SK-N-SH (cell line): ENCODE measurements around the gene TMEM134. TPM values are rescaled to one million over a fixed set of nuclear protein-coding genes. Genes with fewer than 3 reads are reported as not detected.

Experiments
- CTCF ChIA-PET: fragments of 300-600, 350-600 bp; formaldehyde crosslinking; extraction: SDS; loops from one replicate; lab custom pipeline; 2021; lab: Yijun Ruan, JAX
- POLR2A ChIA-PET: fragments of 350-600 bp; sonication (Branson Sonifier 250); formaldehyde crosslinking; extraction: SDS; loops from one replicate; lab custom pipeline; 2020; ENCODE audit warnings: antibody characterized with exemption, inconsistent platforms; lab: Yijun Ruan, JAX
- DNase-seq: peaks from one replicate; pipeline ENCODE4 v3.0.0; 2012
- H2AFZ ChIP-seq: fragments of 200-600 bp; sonication (generic); 2 replicates; pipeline ENCODE4 v1.8.1; 2016; ENCODE audit warnings: antibody characterized with exemption, mild to moderate bottlenecking, low read depth
- H3F3A ChIP-seq: fragments of 200-600 bp; sonication (generic); replicated peaks from 2 replicates; pipeline ENCODE3; 2016; ENCODE audit warnings: antibody characterized with exemption, mild to moderate bottlenecking; ENCODE audit not compliant: insufficient read depth
- H3K27ac ChIP-seq, 2 experiments: fragments of 200-500 bp in 1 of 2; fragments of 200-600 bp in 1 of 2; sonication (Bioruptor generic) in 1 of 2; sonication (generic), shearing (Covaris generic) in 1 of 2; 2 replicates each; pipeline versions ENCODE4 v1.5.1 to v1.6.1; 2014 to 2016; ENCODE audit warnings: low read depth in 2 of 2, inconsistent platforms in 1 of 2, low read length in 1 of 2, mild to moderate bottlenecking in 1 of 2, mixed read lengths in 1 of 2
- H3K27me3 ChIP-seq: fragments of 200-600 bp; sonication (generic), shearing (Covaris generic); 2 replicates; pipeline ENCODE4 v1.6.1; 2016; ENCODE audit warnings: mixed run types; ENCODE audit not compliant: insufficient read depth
- H3K36me3 ChIP-seq, 2 experiments: fragments of 200-500 bp in 1 of 2; fragments of 200-600 bp in 1 of 2; sonication (Bioruptor generic) in 1 of 2; sonication (generic) in 1 of 2; replicated peaks in 1 of 2; 2 replicates each; pipeline versions ENCODE3 to v1.5.1; 2014 to 2016; ENCODE audit warnings: low read length in 1 of 2, mild to moderate bottlenecking in 1 of 2; ENCODE audit not compliant: insufficient read depth in 2 of 2, control insufficient read depth in 1 of 2
- H3K4me1 ChIP-seq, 2 experiments: fragments of 200-500 bp in 1 of 2; fragments of 200-600 bp in 1 of 2; sonication (Bioruptor generic) in 1 of 2; sonication (generic), shearing (Covaris generic) in 1 of 2; 2 replicates each; pipeline versions ENCODE4 v1.5.1 to v1.6.1; 2014 to 2016; ENCODE audit warnings: low read depth in 1 of 2, low read length in 1 of 2, mixed run types in 1 of 2; ENCODE audit not compliant: insufficient read depth in 2 of 2, control insufficient read depth in 1 of 2
- H3K4me2 ChIP-seq: fragments of 200-600 bp; sonication (generic), shearing (Covaris generic); 2 replicates; pipeline ENCODE4 v1.6.1; 2017; ENCODE audit warnings: mixed run types
- H3K4me3 ChIP-seq, 2 experiments: fragments of 200-500 bp in 1 of 2; fragments of 200-600 bp in 1 of 2; sonication (Bioruptor generic) in 1 of 2; sonication (generic), shearing (Covaris generic) in 1 of 2; 2 replicates each; pipeline versions ENCODE4 v1.5.1 to v1.8.1; 2014 to 2016; ENCODE audit warnings: low read depth in 2 of 2, inconsistent platforms in 1 of 2, low read length in 1 of 2, mild to moderate bottlenecking in 1 of 2, mixed read lengths in 1 of 2, moderate library complexity in 1 of 2
- H3K79me2 ChIP-seq: fragments of 200-600 bp; sonication (generic); 2 replicates; pipeline ENCODE4 v1.8.1; 2017; ENCODE audit warnings: mild to moderate bottlenecking; ENCODE audit not compliant: insufficient read depth
- H3K9ac ChIP-seq: fragments of 200-600 bp; sonication (generic); 2 replicates; pipeline ENCODE4 v1.6.1; 2017; ENCODE audit warnings: mixed run types
- H3K9me2 ChIP-seq: fragments of 200-600 bp; sonication (generic); 2 replicates; pipeline ENCODE4 v1.6.1; 2017; ENCODE audit warnings: mixed run types
- H3K9me3 ChIP-seq: fragments of 200-600 bp; sonication (generic); 2 replicates; pipeline ENCODE4 v1.6.1; 2017; ENCODE audit warnings: mixed run types, mild to moderate bottlenecking, moderate library complexity
- H4K20me1 ChIP-seq: fragments of 200-600 bp; sonication (generic); 2 replicates; pipeline ENCODE4 v1.6.1; 2017; ENCODE audit warnings: mild to moderate bottlenecking, mixed run types; ENCODE audit not compliant: insufficient read depth
- ELF1 ChIP-seq: IDR thresholded peaks from 2 replicates; pipeline ENCODE4 v1.4.0; 2012
- EP300 ChIP-seq, 2 experiments: IDR thresholded peaks; 2 replicates each; pipeline versions ENCODE4 v1.4.0 to v1.6.1; 2012; ENCODE audit warnings: borderline replicate concordance in 1 of 2, low read depth in 1 of 2, low read length in 1 of 2
- EZH2phosphoT487 ChIP-seq: fragments of 200-600 bp; sonication (generic); IDR thresholded peaks from 2 replicates; pipeline ENCODE4 v1.6.1; 2017; ENCODE audit warnings: low read depth, mixed run types, mild to moderate bottlenecking, antibody characterized with exemption, moderate library complexity, borderline replicate concordance
- FOXM1 ChIP-seq: IDR thresholded peaks from 2 replicates; pipeline ENCODE4 v1.4.0; 2012; ENCODE audit warnings: low read depth, mild to moderate bottlenecking
- GABPA ChIP-seq: IDR thresholded peaks from 2 replicates; pipeline ENCODE4 v1.4.0; 2012; ENCODE audit warnings: low read depth, mild to moderate bottlenecking
- GATA2 ChIP-seq: sonication (generic); formaldehyde crosslinking; IDR thresholded peaks from 2 replicates; pipeline ENCODE4 v1.5.0; 2020; ENCODE audit warnings: mild to moderate bottlenecking, missing genetic modification reagents
- JUND ChIP-seq: IDR thresholded peaks from 2 replicates; pipeline ENCODE4 v1.4.0; 2012
- NFIC ChIP-seq: IDR thresholded peaks from 2 replicates; pipeline ENCODE4 v1.4.0; 2012; ENCODE audit warnings: borderline replicate concordance
- NRF1 ChIP-seq: IDR thresholded peaks from 2 replicates; pipeline ENCODE4 v1.6.1; 2012; ENCODE audit warnings: low read depth, mild to moderate bottlenecking, low read length
- POLR2AphosphoS5 ChIP-seq: IDR thresholded peaks from 2 replicates; pipeline ENCODE4 v1.6.1; 2012; ENCODE audit warnings: low read depth, low read length
- RAD21 ChIP-seq: IDR thresholded peaks from 2 replicates; pipeline ENCODE4 v1.6.1; 2012; ENCODE audit warnings: mild to moderate bottlenecking, low read length
- REST ChIP-seq: IDR thresholded peaks from 2 replicates; pipeline ENCODE4 v1.6.1; 2012; ENCODE audit warnings: mild to moderate bottlenecking, low read depth, low read length, moderate library complexity
- RFX5 ChIP-seq: IDR thresholded peaks from 2 replicates; pipeline ENCODE4 v1.6.1; 2012; ENCODE audit warnings: mild to moderate bottlenecking, improper control_type of control experiment, low read length
- TCF12 ChIP-seq: IDR thresholded peaks from 2 replicates; pipeline ENCODE4 v1.4.0; 2012
- TEAD4 ChIP-seq: IDR thresholded peaks from 2 replicates; pipeline ENCODE4 v1.4.0; 2012; ENCODE audit warnings: mild to moderate bottlenecking, borderline replicate concordance; ENCODE audit not compliant: insufficient read depth
- USF1 ChIP-seq: IDR thresholded peaks from 2 replicates; pipeline ENCODE4 v1.4.0; 2012; ENCODE audit warnings: low read depth, borderline replicate concordance
- ZBTB33 ChIP-seq: IDR thresholded peaks from 2 replicates; pipeline ENCODE4 v1.4.0; 2012; ENCODE audit warnings: low read depth, borderline replicate concordance
- WGBS: methylation state at CpG from one replicate; pipeline ENCODE4 v1.1.6; 2017; ENCODE audit warnings: low lambda C conversion rate; 5-methylcytosine and 5-hydroxymethylcytosine counted together
- polyA plus RNA-seq, 3 experiments: library from polyadenylated mRNA; depleted of rRNA; stranded (reverse); fragments of >200 nt; gene quantifications; 2 replicates each; pipeline ENCODE4 v1.2.3, GENCODE V29; 2012
- TF ChIP-seq, protein P1 (sequence below): fragments of 150-350 bp; IDR thresholded peaks from 2 replicates; pipeline ENCODE4 v1.6.1; 2016; ENCODE audit warnings: mild to moderate bottlenecking, low read depth, low read length

TMEM134 gene
- polyA plus RNA-seq, 1 of the 3 experiments (the other 2 are of a cell fraction): 132 TPM

DNA sequence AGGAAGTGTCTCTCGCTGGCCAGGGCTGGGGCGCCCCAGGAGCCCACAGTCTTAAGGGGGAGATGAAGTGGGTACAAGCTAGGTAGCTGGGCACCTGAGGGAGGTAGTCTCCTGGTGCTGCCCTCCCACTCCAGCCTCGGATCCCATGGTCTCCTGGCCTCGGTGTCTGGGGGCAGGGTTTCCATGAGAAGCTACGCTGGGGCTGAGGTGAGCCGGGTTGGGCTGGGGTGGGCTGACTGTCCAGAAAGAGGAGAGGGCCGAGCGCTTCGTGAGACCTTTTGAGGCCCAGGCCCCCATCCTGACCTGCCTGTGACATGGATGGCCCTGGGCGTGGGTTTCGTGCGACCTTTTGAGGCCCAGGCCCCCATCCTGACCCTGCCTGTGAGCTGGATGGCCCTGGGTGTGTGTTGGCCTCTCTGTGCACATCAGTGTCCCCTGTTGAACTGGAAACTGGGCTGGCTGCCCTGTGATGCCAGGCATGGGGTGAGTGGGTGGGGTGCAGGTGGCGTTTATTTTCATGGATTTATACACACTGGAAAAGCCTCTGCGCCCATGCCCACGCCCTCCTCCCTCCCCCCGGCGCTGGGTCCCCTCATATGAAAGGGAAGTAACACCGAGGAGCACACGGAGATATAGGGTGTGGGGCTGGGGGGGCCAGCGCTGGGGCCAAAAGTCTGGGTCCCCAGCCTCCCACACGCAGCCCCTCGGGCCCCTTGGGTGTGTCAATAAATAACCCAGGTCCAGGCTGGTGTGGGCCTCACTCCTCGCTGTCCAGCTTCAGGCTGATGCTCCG, 22.4 kb upstream of the TMEM134 start:
- Histone ChIP-seq H3K9me2 (no peaks in the 10 kb centered on the region), H3K4me3 (no peak overlapping the region), H3K36me3 (peaks cover 0 to 49% of the 10 kb centered on the region in 2 experiments), H4K20me1 (no peaks in the 10 kb centered on the region), H3F3A (peaks cover 6% of the 10 kb centered on the region), H3K79me2 (no peaks in the 10 kb centered on the region), H3K9me3 (no peaks in the 10 kb centered on the region), H3K27me3 (no peaks in the 10 kb centered on the region), H3K27ac (no peak overlapping the region), H3K4me2 (no peak overlapping the region), H2AFZ (no peak overlapping the region), H3K4me1 (no peaks in the 10 kb centered on the region), H3K9ac (no peak overlapping the region)
- TF ChIP-seq RAD21 (no peak), GABPA (no peak), GATA2 (CRISPR knock-in tag) (no peak), ZBTB33 (no peak), NFIC (no peak), NRF1 (no peak), TCF12 (no peak), TEAD4 (no peak), RFX5 (no peak), USF1 (no peak), FOXM1 (no peak), EZH2phosphoT487 (no peak), EP300 (IDR thresholded peaks at IDR 0.05; ENCODE audit: borderline replicate concordance in 1 of 2, low read depth in 1 of 2, low read length in 1 of 2) (no peak), POLR2AphosphoS5 (no peak), ELF1 (no peak), JUND (no peak), REST (no peak)
- TF ChIP-seq, protein P1, sequence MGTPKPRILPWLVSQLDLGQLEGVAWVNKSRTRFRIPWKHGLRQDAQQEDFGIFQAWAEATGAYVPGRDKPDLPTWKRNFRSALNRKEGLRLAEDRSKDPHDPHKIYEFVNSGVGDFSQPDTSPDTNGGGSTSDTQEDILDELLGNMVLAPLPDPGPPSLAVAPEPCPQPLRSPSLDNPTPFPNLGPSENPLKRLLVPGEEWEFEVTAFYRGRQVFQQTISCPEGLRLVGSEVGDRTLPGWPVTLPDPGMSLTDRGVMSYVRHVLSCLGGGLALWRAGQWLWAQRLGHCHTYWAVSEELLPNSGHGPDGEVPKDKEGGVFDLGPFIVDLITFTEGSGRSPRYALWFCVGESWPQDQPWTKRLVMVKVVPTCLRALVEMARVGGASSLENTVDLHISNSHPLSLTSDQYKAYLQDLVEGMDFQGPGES: no peak
- POLR2A ChIA-PET: interaction anchor here (1.1 kb wide), 1 partner anchor 8 kb away, joined by 5 read pairs; no protein-coding TSS in a partner anchor
- DNase-seq: no peak
- 87% methylated on average over 13 of the region's 24 CpGs for WGBS
- CTCF ChIA-PET: no interaction called here
